NCI-H446 treated with DMSO at 0.1 percent for 48 hours (cell line): ENCODE measurements around the gene CUX1.
"Not testable (repeated sequence)": the region's sequence is repeated elsewhere in the genome, so short reads cannot be mapped to it uniquely, and the experiment has no call there.

Experiments used
- DNase-seq: peaks from one replicate; lab custom pipeline; 2025; lab: John Stamatoyannopoulos, UW

The CUX1 gene

DNA sequence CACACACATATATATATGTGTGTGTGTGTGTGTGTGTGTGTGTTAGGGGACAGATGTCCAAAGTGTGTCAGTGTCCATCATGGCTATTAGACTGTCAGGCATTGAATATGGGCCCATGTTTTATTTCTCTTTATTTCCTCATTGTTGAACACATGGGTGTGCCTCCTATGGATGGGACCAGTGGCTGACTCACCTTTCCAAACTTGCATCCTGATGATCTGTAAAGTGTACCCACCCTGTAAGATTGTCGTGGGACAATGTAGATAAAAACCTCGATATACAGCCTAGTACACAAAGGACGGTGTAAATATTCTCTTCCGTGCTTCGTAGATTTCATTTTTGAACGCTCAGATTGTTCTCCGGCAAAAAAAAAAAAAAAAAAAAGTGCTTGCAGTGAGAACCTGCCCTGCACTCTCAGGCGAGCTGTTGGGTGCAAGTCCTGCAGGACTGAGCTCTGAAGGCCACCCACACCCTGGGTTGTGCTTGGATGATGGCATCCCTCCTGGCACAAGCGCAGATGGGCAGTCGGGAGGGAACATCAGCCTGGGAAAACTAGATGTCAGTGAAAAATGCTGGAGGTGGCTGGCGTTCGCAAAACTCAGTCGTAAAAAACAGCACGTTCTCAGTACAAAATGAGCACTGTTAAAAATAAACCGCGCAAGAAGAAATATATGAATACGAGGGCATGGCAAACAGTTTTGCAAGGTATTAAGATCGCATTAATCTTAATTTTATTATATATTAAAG lies 166.9 kb downstream of the CUX1 start:
- DNase-seq = no peak

DNA sequence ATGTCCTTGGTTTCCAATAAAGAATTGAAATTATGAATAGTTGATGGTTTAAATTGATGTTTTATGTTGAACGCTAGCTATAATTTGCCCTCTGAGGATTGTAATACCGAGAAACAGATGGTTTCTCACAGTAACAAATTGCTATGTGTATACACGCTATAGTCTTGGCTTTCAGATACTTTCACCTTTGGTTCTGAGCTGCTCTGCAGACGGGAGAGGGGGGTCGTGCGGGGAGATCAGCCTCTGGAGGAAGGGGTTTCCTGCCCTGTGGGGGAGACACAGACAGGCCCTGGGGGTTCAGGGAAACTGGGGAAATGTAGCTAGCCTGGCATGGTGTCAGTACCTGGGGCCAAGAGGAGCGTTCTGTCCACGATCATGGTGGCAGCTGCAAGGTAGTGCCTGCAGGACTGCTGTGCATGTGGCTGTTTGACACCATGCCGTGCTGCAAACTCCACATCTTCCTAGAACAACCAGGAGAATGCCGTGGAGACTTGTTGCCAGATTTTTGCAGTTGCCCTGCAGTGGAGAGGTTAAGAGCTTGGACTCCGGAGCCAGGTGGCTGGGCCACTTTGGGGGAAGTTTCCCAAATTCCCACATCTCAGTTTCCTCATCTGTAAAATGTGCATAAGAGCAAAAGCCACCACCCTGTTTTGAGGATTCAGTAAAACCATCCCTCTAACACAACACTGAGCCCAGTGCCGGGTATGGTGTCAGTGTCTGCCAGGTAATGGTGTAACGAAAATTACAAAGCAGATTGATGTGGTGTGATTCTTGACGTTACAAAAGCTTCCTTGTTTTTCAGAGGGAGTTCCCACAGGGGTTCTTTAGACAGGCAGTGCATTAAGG lies 167.9 kb downstream of the CUX1 start:
- no peak for DNase-seq

DNA sequence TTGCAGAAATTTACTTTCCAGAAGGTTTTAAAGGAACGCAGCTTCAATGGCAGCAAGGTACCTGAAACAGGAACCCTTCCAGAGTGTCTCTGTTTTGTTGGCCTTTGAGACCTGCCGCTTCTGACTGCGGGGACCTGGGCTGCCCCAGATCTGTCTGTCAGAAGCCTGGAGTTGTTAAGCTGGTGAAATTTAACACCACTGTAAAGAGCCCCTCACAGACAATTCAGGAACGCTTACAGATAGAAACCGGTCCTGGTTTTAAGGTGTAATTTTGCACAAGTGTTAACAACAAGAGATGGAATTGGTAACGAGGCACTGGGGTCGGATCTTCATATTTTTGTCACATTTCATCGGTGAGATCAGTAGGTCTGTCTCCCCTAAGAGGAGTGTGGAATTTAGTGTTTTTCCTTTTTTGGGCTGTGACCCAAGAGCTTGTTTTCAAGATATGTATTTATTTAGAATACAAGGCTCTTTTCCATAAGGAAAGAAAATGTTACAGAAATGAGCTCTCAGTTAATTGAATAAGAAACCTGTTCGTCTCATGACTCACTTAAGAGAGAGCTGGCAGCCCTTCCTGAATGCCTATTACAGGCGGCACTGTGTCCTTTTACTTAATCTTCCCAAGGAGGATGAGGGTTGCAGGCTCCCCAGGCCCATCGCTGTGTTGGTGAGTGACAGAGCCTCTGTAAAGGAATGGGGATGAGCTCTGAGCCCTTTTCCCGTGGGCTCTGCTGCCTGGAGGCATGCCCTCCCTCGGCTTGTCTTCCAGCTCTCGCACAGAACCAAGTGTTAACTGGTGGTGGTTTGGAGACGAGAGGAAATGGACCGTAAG lies 168.7 kb downstream of the CUX1 start:
- DNase-seq = no peak

DNA sequence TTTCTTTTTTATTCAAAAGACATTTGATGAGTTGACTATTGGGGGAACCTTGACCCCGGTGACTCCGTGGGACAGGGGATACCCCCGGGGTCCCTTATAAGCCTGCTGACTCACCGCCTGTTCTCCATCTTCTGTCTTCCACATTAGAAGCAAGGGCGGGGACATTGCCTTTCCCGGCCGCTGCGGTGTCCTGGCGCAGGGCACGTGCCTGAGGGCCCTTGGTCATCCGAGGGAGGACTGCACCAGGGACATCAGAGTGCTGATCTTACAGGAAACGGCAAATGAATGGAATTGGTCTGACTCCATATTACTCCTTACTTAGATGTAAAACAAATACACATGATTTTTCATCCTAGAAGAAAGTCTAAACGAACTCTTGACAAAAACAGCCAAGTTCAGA lies 170.1 kb downstream of the CUX1 start:
- no peak for DNase-seq

DNA sequence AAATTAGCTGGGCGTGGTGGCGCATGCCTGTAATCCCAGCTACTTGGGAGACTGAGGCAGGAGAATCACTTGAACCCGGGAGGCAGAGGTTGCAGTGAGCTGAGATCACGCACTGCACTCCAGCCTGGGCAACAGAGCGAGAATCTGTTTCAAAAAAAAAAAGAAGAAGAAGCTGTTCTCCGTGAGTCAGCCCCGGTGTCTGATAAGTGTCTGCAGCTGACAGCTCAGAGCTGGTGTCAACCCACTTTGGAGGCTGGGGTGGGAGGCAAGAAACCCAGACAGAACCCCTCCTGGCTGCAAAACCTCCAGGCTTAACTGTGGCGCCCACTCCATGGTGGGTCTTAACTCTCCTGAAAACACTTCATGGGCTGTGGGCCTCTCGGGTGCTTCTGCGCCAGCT lies 170.6 kb downstream of the CUX1 start:
- DNase-seq = not testable (repeated sequence)

DNA sequence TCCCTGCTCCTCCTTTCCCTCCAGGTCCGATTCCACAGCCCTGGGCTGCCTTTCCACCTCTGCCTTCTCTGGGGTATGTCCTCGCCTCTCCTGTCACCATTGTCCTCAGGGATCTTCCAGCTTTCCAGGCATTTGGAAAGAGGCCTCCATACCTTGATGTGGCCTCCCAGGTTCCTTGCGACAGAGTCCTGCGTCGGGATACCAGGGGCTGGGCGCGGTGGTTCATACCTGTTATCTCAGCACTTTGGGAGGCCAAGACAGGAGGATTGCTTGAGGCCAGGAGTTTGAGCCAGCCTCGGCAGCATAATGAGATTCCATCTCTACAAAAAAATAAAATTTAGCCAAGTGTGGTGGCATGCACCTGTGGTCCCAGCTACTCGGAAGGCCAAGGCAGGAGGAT lies 171.1 kb downstream of the CUX1 start:
- DNase-seq = no peak

DNA sequence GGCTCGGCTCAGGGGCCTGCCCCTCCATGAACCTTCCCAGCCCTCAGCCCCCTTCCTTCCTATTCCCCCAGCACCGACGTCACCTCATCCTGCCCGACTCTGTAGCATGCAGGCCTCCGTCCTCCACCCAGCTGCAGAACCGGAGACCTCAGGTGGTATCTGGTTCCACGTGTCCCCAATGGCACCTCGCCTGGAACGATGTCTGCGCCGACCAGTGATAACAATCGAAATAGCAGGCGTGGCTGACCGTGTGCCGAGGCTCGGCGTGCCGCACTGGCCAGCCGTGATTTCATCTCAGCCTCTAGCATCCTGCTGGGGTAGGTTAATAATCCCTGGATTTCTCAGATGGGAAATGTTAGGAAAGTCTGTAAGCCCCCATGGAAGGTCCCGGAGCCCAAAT lies 171.7 kb downstream of the CUX1 start:
- DNase-seq = no peak

DNA sequence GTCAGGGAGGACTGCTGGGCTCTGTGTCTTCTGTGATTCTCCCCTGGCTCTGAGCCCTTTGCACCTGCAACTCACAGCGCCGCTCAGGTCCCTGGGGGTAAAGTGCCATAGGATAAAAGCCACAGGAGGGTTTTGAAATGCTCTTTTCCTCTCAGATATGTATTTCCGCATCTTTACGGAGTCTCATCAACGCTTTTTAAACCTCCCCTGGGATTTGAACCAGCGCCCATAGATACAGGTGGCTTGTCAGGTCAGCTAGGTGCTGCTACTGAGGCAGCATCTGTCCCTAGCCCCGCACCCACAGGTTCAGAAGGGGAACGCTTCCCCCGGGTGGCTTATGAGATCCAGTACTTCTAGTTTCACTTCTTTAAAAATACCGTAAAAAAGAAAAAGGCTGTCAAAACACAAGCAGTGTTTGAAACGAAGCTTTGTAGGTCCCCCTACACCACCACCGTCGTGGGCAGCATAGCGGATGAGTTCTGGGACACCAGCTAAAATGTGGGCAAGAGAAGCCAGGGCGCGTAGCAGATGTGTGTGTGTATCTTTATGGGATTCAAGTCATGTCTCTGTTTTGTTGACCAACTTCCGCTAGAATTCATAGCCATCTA lies 173.5 kb downstream of the CUX1 start:
- DNase-seq = no peak

DNA sequence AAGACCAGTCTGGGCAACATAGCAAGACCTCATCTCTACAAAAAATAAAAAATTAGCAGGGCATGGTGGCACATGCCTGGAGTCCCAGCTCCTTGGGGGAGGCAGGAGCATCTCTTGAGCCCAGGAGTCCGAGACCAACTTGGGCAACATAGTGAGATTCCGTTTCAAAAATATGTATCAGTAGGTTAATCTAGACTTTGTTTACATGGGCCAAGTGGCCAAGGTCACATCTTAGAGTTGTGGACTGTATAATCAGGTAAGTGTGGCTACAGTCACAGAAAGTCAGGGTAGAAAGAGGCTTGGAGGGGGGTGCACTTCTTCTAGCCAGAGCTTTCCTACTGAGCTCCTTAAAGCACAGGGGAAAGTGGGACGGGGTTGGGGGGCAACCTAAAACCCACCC lies 174.4 kb downstream of the CUX1 start:
- DNase-seq = no peak

DNA sequence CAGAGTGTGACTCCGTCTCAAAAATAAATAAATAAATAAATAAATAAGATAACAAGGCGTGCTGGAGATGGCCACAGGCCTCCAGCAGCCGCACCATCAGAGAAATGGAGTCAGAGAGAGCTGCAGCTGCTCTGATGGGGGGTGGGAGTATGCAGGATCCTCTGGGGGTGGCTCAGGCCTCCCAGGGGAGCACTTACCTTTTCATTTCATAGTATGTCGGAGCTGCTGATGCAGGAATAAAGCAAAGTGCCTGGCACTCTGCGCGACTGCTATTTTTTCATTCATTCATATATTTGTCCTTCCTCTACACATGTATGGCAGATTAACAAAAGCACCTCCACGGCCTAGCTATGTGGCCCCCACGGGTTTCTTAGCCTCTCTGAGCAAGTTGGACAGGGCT lies 175.9 kb downstream of the CUX1 start:
- no peak for DNase-seq

DNA sequence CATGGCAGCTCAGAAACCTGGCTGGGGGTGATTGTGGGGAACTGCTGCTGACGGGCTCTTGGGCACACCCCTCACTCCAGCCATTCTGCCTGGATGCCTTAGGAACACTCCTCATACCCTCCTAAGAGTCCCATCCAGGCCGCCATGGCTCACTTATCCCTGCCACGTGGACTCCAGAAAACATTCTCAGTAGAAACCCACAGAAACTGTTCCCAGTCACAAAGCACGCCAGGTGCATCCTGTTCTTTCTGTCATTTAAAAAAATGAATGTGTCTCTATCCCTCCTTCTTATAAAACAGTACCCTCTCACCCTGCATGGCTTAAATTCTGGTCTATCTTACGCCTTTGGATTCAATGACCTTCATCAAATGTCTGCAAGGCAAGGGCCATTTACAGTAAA lies 177.7 kb downstream of the CUX1 start:
- no peak for DNase-seq

DNA sequence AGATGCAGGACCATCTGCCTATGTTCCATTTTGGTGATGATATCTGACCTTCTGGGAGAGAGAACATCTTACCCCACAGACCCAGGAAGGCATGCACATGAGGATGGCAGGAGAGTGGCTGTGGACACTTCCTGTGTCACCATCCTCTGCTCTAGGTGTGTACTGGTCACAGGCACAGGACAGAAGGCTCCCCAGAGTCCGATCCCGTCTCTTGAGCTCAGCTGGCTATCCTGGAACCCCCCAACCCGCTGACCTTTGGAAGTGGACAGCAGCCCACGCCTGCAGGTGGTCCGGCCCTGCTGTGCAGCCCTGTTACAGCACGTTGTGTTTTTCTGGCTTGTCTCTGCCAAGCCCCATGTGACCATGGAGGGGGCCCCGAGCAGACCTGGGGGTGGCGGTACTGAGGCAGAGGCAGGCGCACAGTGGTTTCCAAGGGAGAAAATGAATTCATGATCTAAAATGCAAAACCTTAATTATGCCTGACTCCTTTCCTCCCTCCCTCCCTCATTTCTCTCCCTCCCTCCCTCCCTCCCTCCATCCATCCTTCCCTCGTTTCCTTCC lies 178.8 kb downstream of the CUX1 start:
- no peak for DNase-seq

DNA sequence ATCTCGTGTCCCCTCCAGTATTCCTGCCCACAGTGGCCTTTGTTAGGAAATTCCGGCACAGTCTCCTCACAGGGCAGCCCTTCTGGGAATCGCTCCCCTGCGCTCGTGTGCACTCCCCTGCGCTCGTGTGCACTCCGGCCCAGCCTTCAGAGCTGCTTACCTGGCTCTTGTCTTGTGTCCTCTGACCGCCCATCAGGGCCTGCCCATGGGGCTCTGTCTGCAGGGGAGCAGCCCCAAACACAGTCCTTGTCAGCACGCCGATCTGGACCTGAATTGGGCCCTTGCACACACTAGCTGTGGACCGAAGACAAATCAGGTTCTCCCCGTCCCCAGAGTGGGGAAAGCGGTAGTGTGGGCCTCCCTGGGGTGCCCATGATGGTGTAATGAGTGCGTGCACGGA lies 179.4 kb downstream of the CUX1 start:
- DNase-seq = no peak

DNA sequence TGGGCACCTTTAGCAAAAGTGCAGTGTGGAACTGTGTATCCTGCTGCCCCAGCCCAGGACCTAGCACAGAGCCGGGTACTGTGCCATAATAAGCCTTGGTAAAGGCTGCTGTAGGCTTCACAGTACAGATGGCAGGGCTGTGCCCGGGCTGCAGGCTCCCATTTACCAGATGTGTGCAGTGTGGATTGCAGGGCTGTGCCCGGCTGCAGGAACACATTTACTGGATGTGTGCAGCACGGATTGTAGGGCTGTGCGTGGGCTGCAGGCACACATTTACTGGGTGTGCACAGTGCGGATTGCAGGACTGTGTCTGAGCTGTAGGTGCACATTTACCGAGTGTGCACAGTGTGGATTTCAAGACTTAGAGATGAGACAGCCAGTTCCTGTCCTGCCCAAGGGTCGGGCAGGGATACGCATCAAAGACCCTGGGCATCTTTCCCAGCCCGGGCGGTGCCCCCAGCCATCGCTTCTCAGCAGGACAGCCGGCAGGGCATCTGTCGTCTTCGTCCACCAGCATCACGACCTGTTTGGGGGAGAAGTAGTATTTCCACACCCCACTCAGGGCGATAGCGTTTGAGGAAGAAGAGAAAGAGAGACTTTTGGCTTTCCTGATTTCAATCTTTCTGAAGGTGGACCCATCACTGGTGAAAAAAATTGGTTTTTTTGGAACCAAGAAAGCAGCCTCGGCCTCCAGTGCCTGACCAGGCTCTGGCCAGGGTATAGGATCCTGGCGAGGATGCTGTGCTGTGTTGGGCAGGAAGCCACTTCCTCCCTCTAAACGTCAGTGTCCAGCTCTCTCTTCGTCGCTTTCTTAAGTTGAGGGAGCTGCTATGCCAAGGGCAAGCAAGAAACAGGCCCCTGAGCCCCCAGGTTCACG lies 180.8 kb downstream of the CUX1 start:
- DNase-seq = no peak

DNA sequence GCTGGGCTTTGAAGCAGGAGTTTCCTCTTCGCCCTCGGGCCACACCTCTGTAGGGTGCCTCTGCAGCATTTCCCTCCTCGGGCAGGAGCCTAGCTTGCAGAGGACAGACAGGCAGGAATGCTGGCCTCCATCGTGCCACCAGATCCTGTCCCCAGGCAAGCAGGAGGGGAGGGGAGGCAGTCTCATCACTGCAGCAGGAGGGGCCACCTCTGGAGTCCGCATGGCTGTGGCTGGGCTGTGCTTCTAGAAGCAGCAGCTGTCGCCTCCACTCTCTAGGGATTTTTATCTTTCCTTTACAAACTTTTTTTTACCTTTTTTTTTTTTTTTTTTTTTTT lies 181.4 kb downstream of the CUX1 start:
- no peak for DNase-seq

DNA sequence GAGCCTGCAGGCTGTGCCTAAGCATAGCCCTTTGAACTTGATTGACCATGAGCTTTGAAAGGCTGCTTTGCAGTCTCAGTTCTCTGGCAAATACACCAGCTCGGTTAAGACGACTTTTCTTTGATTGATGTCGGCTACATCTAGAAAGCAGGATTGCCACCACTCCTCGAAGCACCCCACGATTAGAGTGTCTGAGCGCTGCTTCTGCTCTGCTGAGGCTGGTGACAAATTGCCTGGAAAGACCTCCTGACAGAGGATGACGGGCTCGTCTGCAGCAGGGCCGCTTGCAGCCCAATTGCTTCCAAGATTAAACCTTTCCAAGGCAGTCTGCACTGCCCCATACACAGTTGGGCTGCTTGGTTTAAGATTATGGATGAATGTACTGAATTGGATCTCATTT lies 182.0 kb downstream of the CUX1 start:
- no peak for DNase-seq

DNA sequence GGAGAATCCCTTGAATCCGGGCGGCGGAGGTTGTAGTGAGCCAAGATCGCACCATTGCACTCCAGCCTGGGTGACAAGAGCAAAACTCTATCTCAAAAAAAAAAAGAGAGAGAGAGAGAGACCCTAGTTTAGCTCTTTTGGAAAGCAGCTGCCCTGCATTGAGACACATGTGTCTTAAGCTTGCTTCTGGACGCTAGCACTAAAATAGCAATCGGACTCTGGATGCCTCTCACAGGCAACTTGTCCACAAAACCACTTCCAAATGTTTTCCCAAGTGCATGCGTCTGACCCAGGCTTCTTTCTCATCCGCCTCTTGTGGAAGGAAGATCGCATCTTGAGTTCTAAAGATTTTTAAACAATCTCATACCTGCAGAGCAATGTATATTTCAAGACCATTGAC lies 182.7 kb downstream of the CUX1 start:
- DNase-seq = no peak

DNA sequence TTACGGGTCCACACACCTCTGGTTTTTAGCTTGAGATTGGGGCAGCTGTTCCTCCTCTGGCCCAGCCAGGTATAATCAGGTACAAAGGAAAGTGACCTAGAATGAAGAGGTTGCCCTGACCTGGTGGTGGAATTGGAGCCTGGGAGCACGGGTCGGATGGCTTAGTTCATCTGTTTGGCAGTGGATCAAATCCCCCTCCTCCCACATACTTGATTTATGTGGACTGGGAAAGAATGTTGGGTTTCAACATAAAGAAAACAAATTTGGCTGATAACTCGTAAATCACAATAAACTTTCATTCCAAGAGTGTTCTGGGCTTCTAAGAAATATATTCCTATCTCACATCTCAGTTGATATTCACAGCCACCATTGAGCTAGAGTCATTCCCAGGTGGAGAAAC lies 186.8 kb downstream of the CUX1 start:
- no peak for DNase-seq

DNA sequence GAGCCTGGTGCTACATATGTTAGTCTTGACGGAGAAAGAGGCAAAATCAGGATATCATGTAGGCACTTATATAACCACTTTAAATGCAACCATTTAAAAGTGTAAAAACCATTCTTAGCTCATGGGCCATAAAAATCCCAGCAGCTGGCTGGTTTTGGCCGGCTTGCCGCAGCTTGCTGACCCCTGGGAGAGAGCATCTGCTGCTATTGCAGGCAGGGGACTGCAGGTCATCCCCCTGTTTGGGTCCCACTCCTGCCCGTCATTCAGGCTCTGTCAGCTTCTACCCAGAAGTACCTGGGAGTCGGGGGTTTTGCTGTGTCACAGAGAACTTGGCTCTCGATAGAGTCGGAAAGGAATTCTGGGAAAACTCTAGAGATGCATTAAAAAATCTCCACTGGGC lies 187.4 kb downstream of the CUX1 start:
- DNase-seq = no peak

DNA sequence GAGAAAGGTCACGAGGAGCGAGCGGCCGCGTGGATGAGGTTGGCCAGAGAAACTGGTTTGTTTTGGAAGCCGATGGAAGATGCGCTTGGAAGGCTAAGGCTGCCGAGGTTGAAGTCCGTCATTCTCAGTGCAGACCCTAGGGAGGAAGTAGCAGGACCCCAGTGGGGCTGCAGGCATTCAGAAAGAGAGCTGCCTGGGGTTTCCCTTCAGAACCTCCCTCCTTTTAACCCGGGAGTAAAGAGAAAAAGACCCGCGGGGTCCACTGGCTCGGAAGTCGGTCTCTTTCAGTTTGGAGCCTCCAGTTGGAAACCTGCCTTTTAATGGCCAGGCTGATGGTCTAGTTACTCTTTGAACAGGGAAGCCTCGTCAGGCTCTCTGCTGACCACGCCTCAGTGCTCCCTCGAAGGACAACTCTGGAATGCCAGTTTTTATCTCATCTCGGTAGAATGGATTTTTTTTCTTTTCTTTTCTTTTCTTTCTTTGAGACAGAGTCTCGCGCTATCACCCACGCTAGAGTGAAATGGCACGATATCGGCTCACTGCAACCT lies 188.6 kb downstream of the CUX1 start:
- DNase-seq = no peak

DNA sequence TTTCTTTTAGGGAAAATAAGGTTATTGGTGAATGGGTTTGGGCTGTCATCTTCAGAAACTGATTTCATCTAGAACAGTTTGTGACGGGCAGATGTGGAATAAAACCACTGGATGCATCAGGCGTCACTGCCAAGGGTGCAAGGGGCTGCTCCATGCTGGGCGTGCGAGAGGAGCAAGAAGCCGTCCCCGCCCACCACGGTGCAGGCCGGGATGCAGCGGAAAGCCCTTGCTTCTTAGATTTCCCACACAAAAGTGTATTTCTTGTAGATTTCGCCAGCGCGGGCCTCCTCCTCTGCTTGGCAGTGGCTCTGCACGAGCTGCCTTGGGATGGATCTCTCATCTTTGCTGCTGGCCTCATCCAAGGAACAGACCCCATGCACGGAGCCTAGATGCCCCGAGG lies 189.3 kb downstream of the CUX1 start:
- DNase-seq = no peak
